Endometrial microvascular endothelial cells (primary cell): Measurements from ENCODE around the gene WWOX. TPM values are rescaled to one million over a fixed set of nuclear protein-coding genes. Genes with fewer than 3 reads are reported as not detected.

Source experiments
- in situ Hi-C: cut with HindIII; loops from 2 replicates; pipeline ENCODE4 v1.10.0; 2017; ENCODE audit warnings: low sequenced_read_pairs, low pct_unique_long_range_greater_than_20kb; ENCODE audit errors: inconsistent ontology term
- total RNA-seq: library from RNA; depleted of rRNA; stranded (reverse); fragments of >200 nt; gene quantifications from one replicate; pipeline ENCODE4 v1.2.3, GENCODE V29; 2015; ENCODE audit errors: inconsistent ontology term

Gene WWOX
- total RNA-seq, 1 donor from 2014 or later: 6.4 TPM

DNA sequence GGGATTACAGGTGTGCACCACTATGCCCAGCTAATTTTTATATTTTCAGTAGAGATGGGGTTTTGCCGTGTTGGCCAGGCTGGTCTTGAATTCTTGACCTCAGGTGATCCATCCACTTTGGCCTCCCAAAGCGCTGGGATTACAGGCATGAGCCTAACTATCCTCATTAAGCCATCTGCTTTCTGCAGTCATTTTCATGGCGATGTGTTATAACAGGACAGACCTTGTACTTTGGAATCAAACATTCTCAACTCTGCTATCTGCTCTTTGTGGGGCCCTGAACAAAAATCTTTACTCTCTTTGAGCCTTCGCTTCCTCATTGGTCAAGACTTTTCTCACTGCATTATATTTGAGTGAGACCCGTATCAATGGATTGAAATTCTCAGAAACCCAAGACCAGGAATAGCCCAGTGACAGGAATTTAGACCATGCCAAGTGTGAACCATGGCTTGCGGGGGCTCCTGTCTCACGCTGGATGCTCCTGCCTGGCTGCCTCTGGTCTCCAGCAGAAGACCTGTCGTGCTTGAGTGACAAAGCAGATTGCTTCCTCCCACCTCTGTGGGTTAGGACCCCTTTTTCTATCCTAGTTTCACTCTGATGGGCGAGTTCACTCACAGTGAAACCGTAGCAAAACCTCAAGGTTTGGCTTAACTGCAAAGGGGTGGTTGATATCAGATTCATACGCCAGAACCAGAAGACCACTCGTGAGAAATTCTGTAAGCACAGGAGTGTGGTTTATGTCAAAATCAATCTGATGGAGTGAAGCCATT lies 982.0 kb downstream of the WWOX start:
- in situ Hi-C loops: no loop called here

DNA sequence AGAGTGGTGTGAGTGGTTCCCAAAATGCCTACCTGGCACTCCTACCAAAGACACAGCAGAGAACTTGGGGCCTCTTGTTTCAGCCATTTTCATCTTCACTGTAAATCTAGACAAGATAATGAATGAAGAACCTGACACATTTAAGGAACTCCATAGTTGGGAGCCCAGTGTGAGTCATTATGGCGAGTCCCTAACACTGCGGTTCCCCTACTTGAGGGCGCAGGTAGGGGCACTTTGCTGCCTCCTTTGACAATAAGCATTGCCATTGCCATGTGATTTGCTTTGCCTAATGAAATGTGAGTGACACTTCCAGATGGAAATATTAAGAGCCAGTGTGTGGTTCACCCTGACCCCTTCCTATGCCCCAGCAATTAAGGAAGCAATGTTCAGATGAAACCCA lies 983.5 kb downstream of the WWOX start:
- in situ Hi-C loops: no loop called here

DNA sequence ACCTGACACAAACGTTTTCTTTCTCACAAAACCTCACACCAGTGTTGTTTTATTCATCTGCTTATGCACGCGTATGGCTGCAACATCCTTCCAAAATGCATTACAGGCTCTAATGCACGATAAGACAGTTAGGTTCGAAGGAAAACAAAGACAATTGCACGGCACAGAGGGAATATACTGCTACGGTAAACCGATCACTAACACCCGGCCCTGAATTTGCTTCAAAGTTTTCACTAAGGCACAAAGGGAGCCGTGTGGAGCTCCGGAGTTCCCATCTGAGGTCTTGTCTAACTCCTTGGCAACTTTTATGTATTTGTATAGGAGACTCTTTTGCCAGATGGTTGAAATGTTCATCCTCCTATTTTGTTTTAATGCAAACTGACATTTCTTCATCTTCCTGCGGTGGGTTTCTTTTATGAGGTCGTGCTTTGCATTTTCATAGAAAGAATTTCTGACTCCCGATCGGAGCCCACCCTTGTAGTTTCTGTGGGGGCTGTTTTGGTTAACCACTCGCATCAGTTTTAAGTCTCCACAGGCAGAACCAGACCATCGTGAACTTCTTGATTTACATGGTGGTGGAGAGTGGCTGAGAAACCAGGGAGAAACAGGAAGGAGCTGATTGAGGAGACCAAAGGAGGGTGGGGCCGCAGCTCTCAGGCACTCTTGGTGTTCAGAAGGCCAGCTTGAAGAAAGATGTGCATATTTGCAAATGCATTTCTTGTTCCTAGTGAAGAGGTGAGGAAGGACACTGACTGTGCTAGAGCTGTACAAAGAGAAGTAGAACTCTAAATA lies 984.2 kb downstream of the WWOX start:
- in situ Hi-C loops: no loop called here

DNA sequence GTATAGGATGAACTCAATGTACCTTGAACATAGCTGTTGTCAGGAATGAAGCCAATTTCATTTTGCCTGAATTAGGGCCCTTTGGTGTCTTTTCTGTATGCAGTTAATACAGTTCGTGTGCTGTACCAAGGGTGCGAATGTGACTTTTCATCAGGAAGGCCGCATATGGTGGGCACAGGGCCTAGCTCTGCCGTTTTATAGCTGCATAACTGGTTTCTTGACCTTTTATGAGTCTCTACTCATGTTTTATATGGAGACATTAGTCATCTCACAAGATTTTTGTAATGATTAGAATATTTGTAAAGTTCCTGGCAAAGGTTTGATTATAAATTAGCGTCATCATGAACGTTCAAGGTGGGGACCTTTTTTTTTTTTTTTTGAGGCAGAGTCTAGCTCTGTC lies 989.5 kb downstream of the WWOX start:
- in situ Hi-C loops: no loop called here

DNA sequence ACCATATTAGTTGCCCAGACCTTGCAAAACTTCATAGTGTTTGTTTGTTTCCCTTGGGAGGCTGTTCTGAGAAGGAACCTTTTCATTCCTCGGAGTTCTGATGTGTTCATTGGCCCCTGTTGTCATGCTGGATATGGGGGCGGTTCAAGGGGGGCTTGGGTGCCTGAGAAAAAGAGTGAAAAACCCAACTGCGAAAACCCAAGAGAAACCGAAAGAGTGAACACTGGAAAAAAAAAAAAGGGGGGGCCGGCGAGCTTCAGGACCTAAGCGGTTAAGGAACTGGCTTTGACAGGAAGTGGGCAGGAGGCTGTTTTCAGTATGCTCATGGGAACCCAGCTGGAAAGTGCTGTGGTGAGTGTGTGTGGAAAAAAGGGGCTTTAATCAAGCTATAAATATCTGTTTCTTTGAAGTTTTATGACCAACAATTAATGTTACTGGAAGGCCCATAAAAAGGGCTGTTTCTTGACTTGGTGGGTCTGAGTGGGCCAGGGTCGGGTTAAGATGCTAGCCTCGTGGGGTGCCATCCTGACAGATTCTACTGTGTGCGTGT lies 990.4 kb downstream of the WWOX start:
- in situ Hi-C loops: no loop called here

DNA sequence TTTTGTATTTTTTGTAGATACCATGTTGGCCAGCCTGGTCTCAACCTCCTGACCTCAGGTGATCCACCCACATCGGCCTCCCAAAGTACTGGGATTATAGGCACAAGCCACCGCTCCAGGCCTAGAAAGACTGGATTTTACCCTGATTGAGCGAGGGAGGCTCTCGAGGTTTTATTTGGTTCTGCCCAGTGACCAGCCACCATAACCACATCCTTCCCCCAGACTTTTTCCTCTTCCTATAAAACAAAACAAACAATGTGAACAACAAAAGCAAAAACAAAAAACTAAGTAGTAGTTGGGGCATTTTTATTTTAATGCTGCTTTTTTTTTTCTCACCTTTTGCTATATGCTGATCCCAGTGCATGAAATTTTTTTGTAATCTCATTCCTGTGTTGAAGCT lies 991.5 kb downstream of the WWOX start:
- in situ Hi-C loops: no loop called here

DNA sequence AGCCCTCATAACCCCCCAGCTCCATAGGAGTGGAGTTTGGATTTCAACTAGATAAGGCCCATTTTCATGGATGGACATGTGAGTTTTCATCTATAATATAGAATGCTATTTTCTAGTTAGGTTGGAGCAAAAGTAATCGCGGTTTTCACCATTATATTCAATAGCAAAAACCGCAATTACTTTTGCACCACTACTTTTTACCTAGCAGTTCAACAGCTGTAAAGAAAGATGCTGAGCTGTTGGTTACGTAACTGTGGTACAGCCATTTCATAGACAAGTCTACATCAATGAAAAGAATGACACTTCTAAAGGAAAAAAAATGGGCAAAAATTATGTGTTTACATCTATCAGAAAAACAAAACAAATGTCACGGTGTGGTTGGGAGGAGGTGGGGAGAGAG lies 993.4 kb downstream of the WWOX start:
- in situ Hi-C loops: no loop called here

DNA sequence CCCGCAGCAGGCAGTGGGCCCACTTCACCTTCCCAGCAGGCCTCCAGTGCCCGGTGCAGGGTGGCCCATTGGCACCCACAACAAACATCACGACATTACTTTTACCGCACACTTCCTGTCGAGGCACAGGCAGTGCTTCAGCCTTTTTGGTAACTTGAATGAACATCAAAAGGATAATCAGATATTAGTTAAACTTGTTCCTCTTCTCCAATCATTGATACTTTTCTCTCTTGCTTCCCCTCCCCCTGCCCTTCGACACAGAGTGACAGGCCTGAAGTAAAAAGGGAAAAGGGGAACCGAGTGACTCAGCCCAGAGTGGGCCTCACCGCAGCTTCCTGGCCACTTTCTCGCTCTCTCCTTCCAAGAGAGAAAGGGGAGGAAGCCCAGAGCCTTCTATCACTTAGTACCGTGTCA lies 994.1 kb downstream of the WWOX start:
- in situ Hi-C loops: no loop called here

DNA sequence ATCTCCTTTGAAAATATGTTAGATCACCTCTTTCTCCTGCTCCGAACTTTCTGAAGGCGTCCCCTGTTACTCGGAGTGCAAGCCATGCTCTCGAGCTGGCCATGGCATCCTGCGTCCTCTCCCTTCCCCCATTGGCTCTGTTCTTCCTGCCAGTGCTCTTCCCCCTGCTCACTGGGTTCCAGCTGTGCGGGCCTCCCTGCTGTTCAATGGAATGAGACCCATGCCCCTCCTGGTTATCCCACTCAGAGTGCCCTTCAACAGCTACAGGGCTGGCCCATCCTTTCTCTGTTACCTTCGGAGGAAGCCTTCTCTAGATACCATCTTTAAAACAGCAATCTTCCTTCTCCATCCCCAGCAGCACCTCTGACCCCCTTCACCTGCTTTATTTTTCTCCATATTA lies 996.8 kb downstream of the WWOX start:
- in situ Hi-C loops: no loop called here

DNA sequence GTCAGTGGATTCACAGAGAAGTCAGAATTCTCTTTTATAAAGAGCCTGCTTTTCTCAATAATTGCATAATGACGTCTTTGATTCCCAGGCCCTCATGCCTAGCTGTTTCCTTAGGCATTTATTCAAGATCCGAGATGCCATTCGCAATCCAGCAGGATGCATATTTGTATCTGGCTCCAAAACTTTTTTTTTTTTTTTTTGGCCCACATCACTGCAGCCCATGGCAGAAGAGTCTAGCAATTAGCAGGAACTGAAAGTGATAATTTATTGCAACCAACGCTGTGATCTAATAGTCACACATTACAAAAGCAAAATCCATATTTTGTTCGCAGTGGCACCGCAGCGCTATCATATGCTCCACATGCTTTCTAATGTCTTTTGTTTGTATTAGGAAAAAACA lies 997.7 kb downstream of the WWOX start:
- in situ Hi-C loops: no loop called here

DNA sequence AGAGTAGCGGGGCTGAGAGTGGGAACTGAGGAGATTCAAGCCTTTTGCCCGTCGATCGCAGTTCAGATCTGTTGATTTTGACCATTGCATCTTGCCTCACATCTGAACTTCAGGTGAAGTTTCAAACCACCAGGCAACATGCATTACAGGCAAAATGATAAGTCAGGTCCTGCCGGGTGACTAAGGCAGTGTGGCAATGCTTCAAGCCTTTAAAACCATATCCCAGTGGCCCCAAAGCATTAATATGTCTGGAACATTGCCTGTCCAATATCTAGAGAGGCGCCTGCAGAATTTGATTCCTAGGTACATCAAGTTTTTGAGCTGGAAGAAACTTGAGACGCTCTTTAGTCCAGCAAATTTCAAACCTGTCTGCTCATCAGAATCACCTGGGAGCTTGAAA lies 998.3 kb downstream of the WWOX start:
- in situ Hi-C loops: no loop called here

DNA sequence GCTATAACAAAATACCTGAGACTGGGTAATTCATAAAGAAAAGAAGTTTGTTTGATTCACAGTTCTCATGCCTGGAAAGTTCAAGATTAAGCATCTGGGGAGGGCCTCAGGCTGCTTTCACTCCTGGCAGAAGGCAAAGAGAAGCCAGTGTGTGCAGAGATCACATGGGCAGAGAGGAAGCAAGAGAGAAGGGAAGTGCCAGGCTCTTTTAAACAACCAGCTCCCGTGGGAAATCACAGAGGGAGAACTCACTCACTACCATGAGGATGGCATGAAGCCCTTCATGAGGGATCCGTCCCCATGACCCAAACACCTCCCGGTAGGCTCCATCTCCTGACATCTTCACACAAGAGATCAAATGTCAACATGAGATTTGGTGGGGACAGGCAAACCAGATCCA lies 999.5 kb downstream of the WWOX start:
- in situ Hi-C loops: no loop called here

DNA sequence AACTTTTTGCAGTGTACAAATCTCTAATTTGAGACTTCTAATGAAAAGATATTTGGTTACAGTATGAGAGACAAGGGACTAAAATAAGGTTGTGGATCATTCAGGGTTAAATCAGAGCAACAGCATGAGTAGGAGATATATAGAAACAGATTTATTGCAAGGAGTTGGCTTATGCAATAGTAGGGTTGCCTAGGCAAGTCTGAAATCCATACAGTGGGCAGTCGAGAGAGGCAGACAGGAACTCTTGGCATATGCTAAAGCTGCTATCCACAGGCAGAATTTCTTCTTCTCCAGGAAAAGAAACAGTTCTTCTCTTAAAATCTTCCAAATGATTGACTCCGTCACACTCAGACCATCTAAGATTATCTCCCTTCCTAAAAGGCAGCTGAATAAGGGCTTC lies 1000.3 kb downstream of the WWOX start:
- in situ Hi-C loops: no loop called here

DNA sequence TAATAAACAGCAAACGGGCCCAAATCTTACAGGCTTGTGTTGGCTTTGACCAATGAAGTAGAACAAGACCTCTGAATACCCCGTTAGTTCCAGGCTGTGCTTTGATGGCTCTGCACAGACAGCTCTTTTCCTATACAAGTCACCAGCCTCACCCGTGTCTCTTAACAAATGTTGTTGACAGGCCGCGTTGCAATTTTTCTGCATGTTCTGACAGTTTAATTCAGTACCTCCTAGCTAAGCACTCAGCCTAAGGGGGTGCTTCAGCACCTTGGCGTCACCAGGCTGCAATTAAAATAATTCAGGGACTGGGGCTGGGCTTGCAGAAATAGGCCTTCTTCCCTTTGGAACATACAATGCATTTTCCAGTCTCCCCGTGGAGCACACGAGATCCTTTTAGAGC lies 1001.0 kb downstream of the WWOX start:
- in situ Hi-C loops: no loop called here

DNA sequence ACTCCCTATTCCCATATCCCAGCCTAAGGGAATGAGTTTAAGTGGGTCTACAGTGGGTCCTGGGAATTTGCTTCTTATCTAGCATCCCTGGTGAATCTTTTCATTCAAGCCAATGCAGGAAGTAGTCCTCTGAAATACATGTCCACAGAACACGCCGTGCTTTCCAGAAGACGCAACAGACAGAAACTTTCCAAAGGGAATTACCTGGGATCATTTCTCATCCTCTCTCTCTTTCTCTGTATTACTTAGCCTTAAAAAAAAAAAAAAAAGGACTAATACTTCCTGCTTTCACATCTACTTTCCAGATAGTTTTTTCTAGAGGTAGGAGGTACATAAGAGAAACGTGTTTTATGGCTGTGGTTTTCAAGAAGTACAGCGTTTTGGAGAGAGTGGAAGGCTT lies 1002.0 kb downstream of the WWOX start:
- in situ Hi-C loops: no loop called here

DNA sequence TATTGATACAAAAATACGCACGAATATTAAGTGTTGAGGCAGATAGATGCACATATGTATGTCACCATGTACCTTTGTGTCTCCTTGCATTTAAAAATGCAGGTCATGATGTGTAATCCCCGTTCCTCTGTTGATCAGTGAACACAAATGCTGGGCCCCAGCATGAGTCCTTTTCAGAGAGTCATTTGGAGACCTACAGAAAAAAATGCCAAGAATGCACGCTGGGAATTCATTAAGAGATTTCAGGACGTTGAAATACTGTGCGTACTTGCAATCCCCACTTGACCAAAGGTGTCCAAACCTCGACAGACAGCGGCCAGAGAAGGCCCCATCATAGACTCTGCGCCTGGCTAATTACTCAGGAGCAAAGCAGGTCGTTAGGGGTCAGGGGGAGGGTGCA lies 1005.1 kb downstream of the WWOX start:
- in situ Hi-C loops: no loop called here

DNA sequence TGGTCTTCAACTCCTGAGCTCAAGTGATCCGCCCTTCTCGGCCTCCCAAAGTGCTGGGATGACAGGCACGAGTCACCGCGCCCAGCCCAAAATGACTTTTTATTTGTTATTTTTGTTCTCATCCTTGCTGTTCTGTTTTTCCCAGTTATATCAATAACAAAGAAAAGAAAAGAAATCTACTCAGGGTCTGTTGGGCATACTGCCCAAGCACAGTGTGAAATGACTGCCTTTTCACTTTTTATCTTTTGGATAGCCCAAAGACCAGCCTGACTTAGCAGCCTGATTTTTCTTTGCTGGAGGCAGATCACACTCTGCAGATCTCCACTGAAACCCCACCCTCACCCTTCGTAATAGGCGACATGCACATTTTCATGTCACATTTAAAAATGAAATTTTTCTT lies 1007.8 kb downstream of the WWOX start:
- in situ Hi-C loops: no loop called here

DNA sequence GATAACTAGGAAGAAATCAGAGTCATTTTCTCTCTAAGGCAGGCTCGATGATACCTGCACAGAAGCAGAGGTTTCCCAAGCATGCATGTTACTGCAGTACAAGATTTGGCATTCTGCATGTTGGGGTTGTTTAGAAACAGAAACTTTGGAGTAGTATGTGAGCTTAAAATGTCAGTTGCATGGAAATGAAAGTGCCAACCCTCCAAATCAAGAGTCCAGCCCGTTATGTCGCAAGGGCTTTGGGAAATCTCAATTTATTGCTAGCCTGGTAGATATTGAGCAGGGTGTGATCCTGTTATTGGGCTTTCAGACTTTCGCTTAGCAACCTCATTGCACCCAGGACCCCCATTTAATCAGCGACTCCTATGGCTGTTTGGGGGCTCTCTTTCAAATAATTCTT lies 1010.3 kb downstream of the WWOX start:
- in situ Hi-C loops: no loop called here

DNA sequence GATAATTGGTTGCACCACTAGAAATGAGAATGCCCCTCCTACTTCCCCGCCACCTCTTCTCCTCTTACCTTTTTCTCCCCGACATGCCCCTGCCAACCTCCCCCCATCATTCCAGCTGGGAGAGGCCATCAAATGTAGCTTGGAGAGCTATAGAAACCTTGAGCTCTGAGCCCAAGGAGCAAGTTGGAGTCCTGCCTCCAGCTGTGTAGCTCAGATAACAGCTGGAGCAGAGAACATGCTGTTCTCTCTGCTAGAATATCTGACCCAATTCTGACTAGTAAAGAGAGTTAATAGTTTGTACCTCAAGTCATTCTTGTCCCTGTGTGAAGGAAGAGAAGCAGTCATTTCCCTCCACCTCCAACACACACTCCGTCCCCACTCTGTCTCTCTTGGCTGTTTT lies 1010.8 kb downstream of the WWOX start:
- in situ Hi-C loops: no loop called here

DNA sequence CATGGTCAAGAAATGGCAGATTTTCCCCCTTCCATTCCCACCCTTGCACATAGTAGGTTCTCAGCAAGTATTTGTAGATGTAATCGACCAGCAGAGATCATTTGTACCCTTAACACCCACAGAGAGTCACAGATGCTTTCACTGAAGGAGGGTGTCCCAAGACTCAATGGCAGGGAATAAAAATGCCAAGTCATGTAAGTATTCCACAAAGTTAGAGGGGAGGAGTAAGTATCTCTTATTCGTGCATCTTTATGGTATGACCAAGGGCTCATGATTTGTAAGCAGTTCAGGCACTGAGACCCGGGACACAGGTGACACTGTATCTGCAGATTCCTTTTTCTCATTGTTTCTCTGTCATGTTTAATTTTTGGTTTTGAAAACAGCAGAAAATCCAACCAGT lies 1011.5 kb downstream of the WWOX start:
- in situ Hi-C loops: no loop called here
